Hepatocyte (in vitro differentiated cells): Measurements from ENCODE around the gene RSPH1.

Experiments
- EZH2 ChIP-seq: fragments of 200-600 bp; sonication (generic); IDR thresholded peaks from 2 replicates; pipeline ENCODE4 v1.6.1; 2016; ENCODE audit warnings: antibody characterized with exemption, mild to moderate bottlenecking, borderline replicate concordance
- EZH2phosphoT487 ChIP-seq: fragments of 200-600 bp; sonication (generic); IDR thresholded peaks from one replicate; pipeline ENCODE4 v1.6.1; 2018; ENCODE audit warnings: antibody characterized with exemption, mild to moderate bottlenecking, low read depth, moderate library complexity; ENCODE audit not compliant: unreplicated experiment, severe bottlenecking

- TF ChIP-seq EZH2 (no peak), EZH2phosphoT487 (no peak)
Observed at GRCh38 chr21:42480736-42481135, 15.3 kb downstream of the RSPH1 start.
